ENCODE results near the gene WDFY4. TPM values are rescaled to one million over a fixed set of nuclear protein-coding genes. Genes with fewer than 3 reads are reported as not detected.

The WDFY4 gene
- total and polyA plus RNA-seq, 2 experiments from 2014 or later = not detected

DNA sequence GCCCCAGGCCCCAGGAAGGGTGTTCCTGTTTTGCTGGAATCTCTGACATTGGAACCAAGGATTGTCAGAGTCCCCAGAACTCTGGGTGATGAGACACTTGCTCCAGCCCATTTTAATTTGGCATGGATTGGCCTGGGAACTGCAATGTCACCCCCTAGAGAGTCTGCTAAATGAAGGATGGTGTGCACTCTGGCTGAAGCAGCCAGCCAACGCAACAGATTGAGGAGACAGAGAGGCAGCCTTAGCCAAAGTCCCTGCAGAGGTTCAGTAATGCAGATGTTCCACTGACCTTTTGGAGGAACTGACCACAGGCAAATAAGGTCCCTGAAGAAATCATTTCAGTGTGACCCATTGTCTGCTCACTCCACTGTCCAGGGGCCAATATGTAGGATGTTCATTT lies 241.6 kb downstream of the WDFY4 start:
- no peaks in the 10 kb centered on the region for H3K9me2 ChIP-seq (ENCODE audit: insufficient read depth)
- no peaks in the 10 kb centered on the region for H3F3A ChIP-seq (ENCODE audit: insufficient read depth)
- H3K4me3 ChIP-seq = no peak overlapping the region
- H3K36me3 ChIP-seq (ENCODE audit: low read depth) = no peaks in the 10 kb centered on the region
- H3K79me2 ChIP-seq (ENCODE audit: insufficient read depth) = no peaks in the 10 kb centered on the region
- no peaks in the 10 kb centered on the region for H3K4me1 ChIP-seq (ENCODE audit: insufficient read depth)
- no peaks in the 10 kb centered on the region for H4K20me1 ChIP-seq (ENCODE audit: insufficient read depth)
- H3K4me2 ChIP-seq (ENCODE audit: unreplicated experiment) = no peak overlapping the region
- H3K9me3 ChIP-seq (ENCODE audit: low read depth) = no peaks in the 10 kb centered on the region
- 50 to 84% methylated on average over 1 of the region's 1 CpG for WGBS, 2 experiments (ENCODE audit: low coverage in 1 of 2, low lambda C conversion rate in 2 of 2, missing lambda C conversion rate in 2 of 2)
- no peak overlapping the region for H3K9ac ChIP-seq
- TF ChIP-seq EZH2 (IDR thresholded peaks at IDR 0.05; ENCODE audit: insufficient read depth, poor library complexity, severe bottlenecking) = no peak
- TF ChIP-seq EZH2phosphoT487 (IDR thresholded peaks at IDR 0.05; ENCODE audit: insufficient read depth, low read depth) = no peak
- in situ Hi-C loops (cut with MboI) = no loop called here
- H2AFZ ChIP-seq = no peak overlapping the region
- H3K27me3 ChIP-seq (replicated peaks; ENCODE audit: insufficient read depth) = peaks cover 38% of the 10 kb centered on the region
- no peak overlapping the region for H3K27ac ChIP-seq
- DNase-seq = no peak

DNA sequence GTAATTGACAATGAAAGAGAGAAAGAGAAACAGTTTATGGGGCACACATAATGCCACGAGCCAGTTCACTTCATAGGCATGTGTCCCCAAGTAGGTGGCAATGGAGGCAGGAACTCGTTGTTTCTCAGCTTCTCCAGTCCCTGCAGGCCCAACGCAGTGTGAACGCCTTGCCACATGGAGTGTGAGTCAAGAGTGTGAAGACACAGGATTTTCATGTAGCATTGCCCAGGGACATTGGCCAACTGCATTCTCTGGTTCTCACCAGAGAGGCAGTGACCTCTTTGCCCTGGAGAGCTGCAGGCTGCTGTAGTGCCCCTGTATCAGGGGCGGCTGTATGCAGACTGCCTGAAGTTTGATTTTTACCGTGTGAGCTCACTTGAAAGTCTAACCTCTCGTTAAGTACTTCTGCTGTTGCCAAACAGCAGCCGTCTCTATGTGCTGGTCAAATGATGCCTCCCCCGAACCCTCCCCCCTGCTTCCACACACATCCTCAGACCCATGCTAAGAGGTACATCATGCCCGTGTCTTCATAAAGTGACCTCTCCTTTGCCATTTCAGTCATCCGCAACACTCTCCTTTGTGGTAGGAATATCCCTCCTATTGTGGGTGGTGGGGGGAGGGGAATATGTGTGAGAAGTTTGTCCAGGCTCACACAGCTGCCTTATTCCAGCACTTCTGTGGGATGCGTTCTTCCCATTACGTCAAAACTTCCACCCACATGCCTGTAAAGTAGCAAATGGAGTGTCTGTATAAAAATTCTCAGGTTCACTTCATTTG lies 242.3 kb downstream of the WDFY4 start:
- Histone ChIP-seq H3K27ac (no peak overlapping the region), H3K4me3 (no peak overlapping the region), H3K9me2 (ENCODE audit: insufficient read depth) (no peaks in the 10 kb centered on the region), H2AFZ (no peak overlapping the region), H3K4me1 (ENCODE audit: insufficient read depth) (no peaks in the 10 kb centered on the region), H3F3A (ENCODE audit: insufficient read depth) (no peaks in the 10 kb centered on the region), H4K20me1 (ENCODE audit: insufficient read depth) (no peaks in the 10 kb centered on the region), H3K36me3 (ENCODE audit: low read depth) (no peaks in the 10 kb centered on the region), H3K79me2 (ENCODE audit: insufficient read depth) (no peaks in the 10 kb centered on the region), H3K4me2 (ENCODE audit: unreplicated experiment) (no peak overlapping the region), H3K9ac (no peak overlapping the region), H3K9me3 (ENCODE audit: low read depth) (no peaks in the 10 kb centered on the region), H3K27me3 (replicated peaks; ENCODE audit: insufficient read depth) (peaks cover 31% of the 10 kb centered on the region)
- no peak for DNase-seq
- WGBS, 2 experiments (ENCODE audit: low coverage in 1 of 2, low lambda C conversion rate in 2 of 2, missing lambda C conversion rate in 2 of 2) = 68 to 70% methylated on average over 12 to 13 of the region's 13 CpGs
- in situ Hi-C loops (cut with MboI) = no loop called here
- TF ChIP-seq EZH2 (IDR thresholded peaks at IDR 0.05; ENCODE audit: insufficient read depth, poor library complexity, severe bottlenecking) (no peak), EZH2phosphoT487 (IDR thresholded peaks at IDR 0.05; ENCODE audit: insufficient read depth, low read depth) (no peak)

DNA sequence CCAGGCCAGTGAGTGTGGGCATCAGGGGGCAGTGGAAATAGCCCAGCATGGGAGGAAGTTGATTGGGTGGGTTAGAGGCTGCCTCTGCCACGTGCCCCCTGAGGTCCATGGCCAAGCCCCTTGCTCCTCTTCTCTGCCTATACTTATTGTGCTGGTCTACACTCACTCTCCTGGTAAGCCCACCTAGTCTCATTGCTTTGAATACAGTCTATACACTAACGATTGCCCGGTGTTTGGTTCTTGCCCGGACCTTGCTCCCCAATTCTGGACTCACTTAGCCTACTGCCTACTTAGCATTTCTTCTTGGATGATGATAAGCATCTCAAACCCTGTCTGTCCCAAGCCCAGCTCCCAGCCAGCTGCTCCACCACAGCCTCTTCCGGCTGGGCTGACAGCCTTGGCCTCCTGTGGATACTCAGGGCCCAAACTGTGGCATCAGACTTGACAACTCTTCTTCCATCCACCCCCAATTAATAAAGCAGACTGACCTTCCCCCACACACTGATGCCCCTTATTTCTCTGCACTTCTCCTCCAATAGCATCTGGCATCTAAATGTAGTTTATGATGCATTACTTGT lies 244.8 kb downstream of the WDFY4 start:
- Histone ChIP-seq H3K27me3 (replicated peaks; ENCODE audit: insufficient read depth) (peaks cover 29% of the 10 kb centered on the region; the same call in 1 of the 2 replicates), H3K4me1 (ENCODE audit: insufficient read depth) (no peaks in the 10 kb centered on the region), H2AFZ (no peak overlapping the region), H4K20me1 (ENCODE audit: insufficient read depth) (no peaks in the 10 kb centered on the region), H3K79me2 (ENCODE audit: insufficient read depth) (no peaks in the 10 kb centered on the region), H3K4me2 (ENCODE audit: unreplicated experiment) (no peak overlapping the region), H3K9ac (no peak overlapping the region), H3K4me3 (no peak overlapping the region), H3K9me3 (ENCODE audit: low read depth) (no peaks in the 10 kb centered on the region), H3K27ac (no peak overlapping the region), H3K9me2 (ENCODE audit: insufficient read depth) (no peaks in the 10 kb centered on the region), H3K36me3 (ENCODE audit: low read depth) (no peaks in the 10 kb centered on the region), H3F3A (ENCODE audit: insufficient read depth) (no peaks in the 10 kb centered on the region)
- in situ Hi-C loops (cut with MboI) = no loop called here
- DNase-seq = no peak
- WGBS, 2 experiments (ENCODE audit: low coverage in 1 of 2, low lambda C conversion rate in 2 of 2, missing lambda C conversion rate in 2 of 2) = 45 to 46% methylated on average over 5 of the region's 5 CpGs
- TF ChIP-seq EZH2 (IDR thresholded peaks at IDR 0.05; ENCODE audit: insufficient read depth, poor library complexity, severe bottlenecking) (no peak), EZH2phosphoT487 (IDR thresholded peaks at IDR 0.05; ENCODE audit: insufficient read depth, low read depth) (no peak)

DNA sequence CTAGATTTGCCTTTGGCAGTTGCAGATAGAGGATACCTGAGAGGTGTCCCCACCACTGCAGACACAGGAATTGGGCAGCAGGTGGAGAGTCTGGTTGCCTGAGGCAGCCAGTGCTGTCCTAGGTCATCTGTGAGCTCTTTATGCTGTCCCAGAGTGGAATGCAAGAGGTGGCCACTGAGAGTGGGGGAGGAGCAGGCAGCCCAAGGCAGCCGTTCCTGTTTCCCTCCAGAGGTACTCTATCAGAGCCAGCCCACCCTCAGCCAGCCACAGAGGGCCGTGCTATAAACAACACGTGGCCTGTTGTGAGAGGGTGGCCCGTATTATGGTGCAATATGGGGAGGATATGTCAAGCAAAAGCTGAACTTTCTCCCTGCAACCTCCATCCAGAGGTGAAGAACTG lies 246.5 kb downstream of the WDFY4 start:
- H4K20me1 ChIP-seq (ENCODE audit: insufficient read depth) = no peaks in the 10 kb centered on the region
- in situ Hi-C loops (cut with MboI) = no loop called here
- H3K27ac ChIP-seq = no peak overlapping the region
- H3K9ac ChIP-seq = no peak overlapping the region
- H3K4me1 ChIP-seq (ENCODE audit: insufficient read depth) = no peaks in the 10 kb centered on the region
- no peaks in the 10 kb centered on the region for H3K79me2 ChIP-seq (ENCODE audit: insufficient read depth)
- no peaks in the 10 kb centered on the region for H3K9me2 ChIP-seq (ENCODE audit: insufficient read depth)
- no peaks in the 10 kb centered on the region for H3K36me3 ChIP-seq (ENCODE audit: low read depth)
- H3K27me3 ChIP-seq (replicated peaks; ENCODE audit: insufficient read depth) = peaks cover 30% of the 10 kb centered on the region
- no peak overlapping the region for H2AFZ ChIP-seq
- WGBS, 2 experiments (ENCODE audit: low coverage in 1 of 2, low lambda C conversion rate in 2 of 2, missing lambda C conversion rate in 2 of 2) = 71% methylated on average over 4 of the region's 4 CpGs
- no peak for TF ChIP-seq EZH2phosphoT487 (IDR thresholded peaks at IDR 0.05; ENCODE audit: insufficient read depth, low read depth)
- no peak for TF ChIP-seq EZH2 (IDR thresholded peaks at IDR 0.05; ENCODE audit: insufficient read depth, poor library complexity, severe bottlenecking)
- no peak for DNase-seq
- H3K4me3 ChIP-seq = no peak overlapping the region
- H3K4me2 ChIP-seq (ENCODE audit: unreplicated experiment) = no peak overlapping the region
- no peaks in the 10 kb centered on the region for H3K9me3 ChIP-seq (ENCODE audit: low read depth)
- no peaks in the 10 kb centered on the region for H3F3A ChIP-seq (ENCODE audit: insufficient read depth)
